ENCODE data around the gene AATK. TPM values are rescaled to one million over a fixed set of nuclear protein-coding genes. Genes with fewer than 3 reads are reported as not detected.

AATK gene
- polyA plus RNA-seq, 1 donor from 2014 or later = 0.29 TPM

- no peaks in the 10 kb centered on the region for H3K36me3 Mint-ChIP-seq
- no peaks in the 10 kb centered on the region for H3K9me3 Mint-ChIP-seq
- H3K4me3 Mint-ChIP-seq = no peak overlapping the region
- no peaks in the 10 kb centered on the region for H3K4me1 Mint-ChIP-seq
- H3K27me3 Mint-ChIP-seq = no peaks in the 10 kb centered on the region
- no peak overlapping the region for H3K27ac Mint-ChIP-seq
Observed at GRCh38 chr17:81180836-81181810, 15.1 kb upstream of the AATK start.

- Mint-ChIP-seq H3K36me3 (no peaks in the 10 kb centered on the region), H3K4me3 (no peak overlapping the region), H3K27ac (no peak overlapping the region), H3K4me1 (no peaks in the 10 kb centered on the region), H3K27me3 (no peaks in the 10 kb centered on the region), H3K9me3 (peaks cover 0 to 8% (median 4%) of the 10 kb centered on the region in 3 donors)
Observed at GRCh38 chr17:81179861-81180260, 13.8 kb upstream of the AATK start.

- H3K4me3 Mint-ChIP-seq = no peak overlapping the region
- H3K9me3 Mint-ChIP-seq = peaks cover 0 to 9% (median 4%) of the 10 kb centered on the region in 3 donors
- no peak overlapping the region for H3K27ac Mint-ChIP-seq
- H3K4me1 Mint-ChIP-seq = no peaks in the 10 kb centered on the region
- no peaks in the 10 kb centered on the region for H3K36me3 Mint-ChIP-seq
- no peaks in the 10 kb centered on the region for H3K27me3 Mint-ChIP-seq
Observed at GRCh38 chr17:81179220-81179619, 13.2 kb upstream of the AATK start.

- no peaks in the 10 kb centered on the region for H3K4me1 Mint-ChIP-seq
- H3K27me3 Mint-ChIP-seq = no peaks in the 10 kb centered on the region
- peaks cover 0 to 9% (median 4%) of the 10 kb centered on the region in 3 donors for H3K9me3 Mint-ChIP-seq
- no peaks in the 10 kb centered on the region for H3K36me3 Mint-ChIP-seq
- H3K27ac Mint-ChIP-seq = no peak overlapping the region
- H3K4me3 Mint-ChIP-seq = no peak overlapping the region
Observed at GRCh38 chr17:81178136-81179091, 12.4 kb upstream of the AATK start.

- Mint-ChIP-seq H3K27ac (no peak overlapping the region), H3K4me1 (no peaks in the 10 kb centered on the region), H3K27me3 (peaks cover 1% of the 10 kb centered on the region), H3K4me3 (no peak overlapping the region), H3K36me3 (no peaks in the 10 kb centered on the region), H3K9me3 (peaks cover 0 to 9% (median 4%) of the 10 kb centered on the region in 3 donors)
Observed at GRCh38 chr17:81176666-81177065, 10.6 kb upstream of the AATK start.

GRCh38 chr17:81173762-81174155 lies 7.7 kb upstream of the AATK start:
- peaks cover 0 to 9% (median 4%) of the 10 kb centered on the region in 3 donors for H3K9me3 Mint-ChIP-seq
- no peak overlapping the region for H3K27ac Mint-ChIP-seq
- no peaks in the 10 kb centered on the region for H3K36me3 Mint-ChIP-seq
- no peak overlapping the region for H3K4me3 Mint-ChIP-seq
- peaks cover 1% of the 10 kb centered on the region for H3K27me3 Mint-ChIP-seq
- H3K4me1 Mint-ChIP-seq = no peaks in the 10 kb centered on the region

- no peak overlapping the region for H3K27ac Mint-ChIP-seq
- peaks cover 0 to 9% (median 4%) of the 10 kb centered on the region in 3 donors for H3K9me3 Mint-ChIP-seq
- H3K36me3 Mint-ChIP-seq = no peaks in the 10 kb centered on the region
- H3K27me3 Mint-ChIP-seq = peaks cover 1% of the 10 kb centered on the region
- H3K4me1 Mint-ChIP-seq = no peaks in the 10 kb centered on the region
- H3K4me3 Mint-ChIP-seq = no peak overlapping the region
Observed at GRCh38 chr17:81173052-81173761, 7.2 kb upstream of the AATK start.

- Mint-ChIP-seq H3K36me3 (no peaks in the 10 kb centered on the region), H3K4me1 (no peaks in the 10 kb centered on the region), H3K27me3 (peaks cover 4% of the 10 kb centered on the region), H3K9me3 (peaks cover 0 to 9% (median 4%) of the 10 kb centered on the region in 3 donors), H3K27ac (no peak overlapping the region), H3K4me3 (no peak overlapping the region)
Observed at GRCh38 chr17:81171941-81172340, 5.9 kb upstream of the AATK start.

- Mint-ChIP-seq H3K27me3 (peaks cover 4% of the 10 kb centered on the region), H3K9me3 (peaks cover 0 to 9% (median 4%) of the 10 kb centered on the region in 3 donors), H3K36me3 (no peaks in the 10 kb centered on the region), H3K4me1 (no peaks in the 10 kb centered on the region), H3K27ac (no peak overlapping the region), H3K4me3 (no peak overlapping the region)
Observed at GRCh38 chr17:81170727-81171494, 4.9 kb upstream of the AATK start.

- no peak overlapping the region for H3K4me3 Mint-ChIP-seq
- H3K4me1 Mint-ChIP-seq = no peaks in the 10 kb centered on the region
- H3K27me3 Mint-ChIP-seq = peaks cover 10% of the 10 kb centered on the region
- no peak overlapping the region for H3K27ac Mint-ChIP-seq
- H3K9me3 Mint-ChIP-seq = peaks cover 0 to under 1% (median 0%) of the 10 kb centered on the region in 3 donors
- H3K36me3 Mint-ChIP-seq = no peaks in the 10 kb centered on the region
Observed at GRCh38 chr17:81169870-81170309, 3.9 kb upstream of the AATK start.

GRCh38 chr17:81167638-81168037 lies 1.6 kb upstream of the AATK start:
- H3K36me3 Mint-ChIP-seq = no peaks in the 10 kb centered on the region
- H3K9me3 Mint-ChIP-seq = no peaks in the 10 kb centered on the region
- H3K27ac Mint-ChIP-seq = no peak overlapping the region
- H3K27me3 Mint-ChIP-seq = peaks cover 24% of the 10 kb centered on the region
- no peak overlapping the region for H3K4me3 Mint-ChIP-seq
- no peaks in the 10 kb centered on the region for H3K4me1 Mint-ChIP-seq

GRCh38 chr17:81167194-81167524 lies 1.1 kb upstream of the AATK start:
- Mint-ChIP-seq H3K27me3 (peaks cover 24% of the 10 kb centered on the region), H3K4me1 (no peaks in the 10 kb centered on the region), H3K4me3 (no peak overlapping the region), H3K36me3 (no peaks in the 10 kb centered on the region), H3K27ac (no peak overlapping the region), H3K9me3 (no peaks in the 10 kb centered on the region)

GRCh38 chr17:81165246-81166032 lies 582 bp downstream of the AATK start, which contains the start of gene PVALEF:
Gene PVALEF (plus strand): TSS chr17:81165507. CDS start chr17:81181227, 15,720 bp downstream.
- Mint-ChIP-seq H3K27me3 (peaks cover 27% of the 10 kb centered on the region), H3K36me3 (no peaks in the 10 kb centered on the region), H3K4me3 (peak within 1 kb of the TSS in 1 of 4 donors; percentile 57), H3K9me3 (no peaks in the 10 kb centered on the region), H3K4me1 (no peaks in the 10 kb centered on the region), H3K27ac (no peak within 1 kb of the TSS)
